ENCODE measurements around the gene CACNB2.
"Not testable (repeated sequence)": the region's sequence is repeated elsewhere in the genome, so short reads cannot be mapped to it uniquely, and the experiment has no call there.

CACNB2 gene

DNA sequence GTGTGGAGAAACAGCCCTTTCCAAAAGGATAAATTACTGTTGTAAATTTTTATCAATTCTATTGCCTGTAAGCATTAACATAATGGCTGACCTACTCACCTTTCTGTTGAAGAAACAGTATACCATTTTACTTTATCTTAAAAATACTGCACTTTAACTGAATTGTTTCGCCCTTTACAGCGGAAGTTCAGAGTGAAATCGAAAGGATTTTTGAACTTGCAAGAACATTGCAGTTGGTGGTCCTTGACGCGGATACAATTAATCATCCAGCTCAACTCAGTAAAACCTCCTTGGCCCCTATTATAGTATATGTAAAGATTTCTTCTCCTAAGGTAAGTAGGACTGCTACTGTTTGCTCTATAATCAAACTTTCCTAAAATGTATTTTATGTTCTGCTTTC is 393.7 kb downstream of the CACNB2 start:
- DNase-seq: no peak

- DNase-seq: no peak
These were observed 399.1 kb downstream of the CACNB2 start for GRCh38 chr10:18539335-18539734.

GRCh38 chr10:18540195-18540594 is 400.0 kb downstream of the CACNB2 start:
- no peak for DNase-seq

- no peak for DNase-seq
These were observed 402.6 kb downstream of the CACNB2 start for GRCh38 chr10:18542832-18543231.

- no peak for DNase-seq
These were observed 405.5 kb downstream of the CACNB2 start for GRCh38 chr10:18545621-18546305.

DNA sequence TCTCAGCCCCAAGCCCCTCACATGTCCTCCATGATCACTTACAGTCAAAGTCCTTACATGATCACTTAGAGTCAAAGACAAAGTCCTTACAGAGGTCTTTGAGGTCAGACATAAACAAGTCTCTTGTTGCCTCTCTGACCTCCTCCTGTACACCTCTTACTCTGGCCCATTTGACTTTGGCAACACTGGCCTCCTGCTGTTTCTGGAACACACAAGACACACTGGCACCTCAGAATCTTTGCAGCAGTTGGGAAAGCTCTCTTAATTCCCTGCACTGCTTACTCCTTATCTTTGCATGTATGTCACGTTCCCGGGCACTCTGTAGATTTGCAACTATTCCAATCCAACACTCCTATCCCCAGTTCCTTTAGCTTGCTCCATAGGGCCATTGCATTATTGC is 408.9 kb downstream of the CACNB2 start:
- no peak for DNase-seq

DNA sequence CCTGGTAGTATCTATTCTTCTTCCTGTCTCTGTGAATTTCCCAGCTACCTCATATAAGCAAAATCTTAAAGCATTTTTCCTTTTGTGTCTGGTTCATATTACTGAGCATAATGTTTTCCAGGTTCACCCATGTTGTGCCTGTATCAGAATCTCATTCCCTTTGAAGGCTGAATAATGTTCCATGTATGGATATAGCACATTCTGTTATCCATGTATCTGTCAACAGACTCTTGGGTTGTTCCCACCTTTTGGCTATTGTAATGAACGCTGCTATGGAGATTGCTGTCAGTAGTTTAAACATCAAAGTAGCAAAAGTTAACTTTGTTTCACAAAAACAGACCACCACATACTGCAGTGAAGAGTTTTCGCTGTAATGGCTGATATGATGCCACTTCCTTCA is 411.2 kb downstream of the CACNB2 start:
- no peak for DNase-seq

DNA sequence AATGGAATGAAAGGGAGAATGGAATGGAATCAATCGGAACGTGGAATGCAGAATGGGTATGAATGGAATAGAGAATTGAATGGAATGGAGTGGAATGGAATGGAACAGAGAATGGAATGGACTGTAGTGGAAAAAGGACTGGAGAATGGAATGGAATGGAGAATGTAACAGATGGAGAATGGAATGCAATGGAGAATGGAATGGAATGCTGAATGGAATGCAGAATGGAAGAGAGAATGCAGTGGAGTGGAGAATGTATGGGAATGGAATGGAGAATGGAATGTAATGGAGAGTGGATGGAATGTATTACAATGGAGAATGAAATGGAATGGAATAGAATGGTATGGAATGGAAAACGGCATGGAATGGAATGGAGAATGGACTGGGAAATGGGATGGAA is 414.3 kb downstream of the CACNB2 start:
- no peak for DNase-seq

- no peak for DNase-seq
These were observed 416.4 kb downstream of the CACNB2 start for GRCh38 chr10:18556522-18557147.

- DNase-seq: no peak
These were observed 417.7 kb downstream of the CACNB2 start for GRCh38 chr10:18557960-18558359.

DNA sequence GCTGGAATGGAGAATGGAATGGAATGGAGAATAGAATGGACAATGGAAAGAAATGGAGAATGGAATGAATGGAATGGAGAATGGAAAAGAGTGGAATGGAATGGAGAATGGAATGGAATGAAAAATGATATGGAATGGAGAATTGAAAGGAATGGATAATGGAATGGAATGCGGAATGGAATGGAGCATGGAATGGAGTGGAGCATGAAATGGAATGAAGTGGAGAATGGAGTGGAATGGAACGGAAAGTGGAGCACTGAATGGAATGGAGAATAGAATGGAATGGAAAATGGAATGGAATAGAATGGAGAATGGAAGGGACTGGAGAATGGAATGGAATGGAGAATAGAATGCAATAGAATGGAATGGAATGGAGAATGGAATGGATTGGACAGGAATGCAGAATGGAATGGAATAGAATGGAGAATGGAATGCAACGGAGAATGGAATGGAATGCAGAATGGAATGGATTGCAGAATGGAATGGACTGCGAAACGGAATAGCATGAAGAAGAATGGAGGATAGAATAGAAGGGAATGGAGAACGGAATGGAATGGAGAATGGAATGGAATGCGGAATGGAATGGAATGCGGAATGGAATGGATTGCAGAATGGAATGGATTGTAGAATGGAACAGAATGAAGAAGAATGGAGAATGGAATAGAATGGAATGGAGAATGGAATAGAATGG is 421.8 kb downstream of the CACNB2 start:
- DNase-seq: no peak

DNA sequence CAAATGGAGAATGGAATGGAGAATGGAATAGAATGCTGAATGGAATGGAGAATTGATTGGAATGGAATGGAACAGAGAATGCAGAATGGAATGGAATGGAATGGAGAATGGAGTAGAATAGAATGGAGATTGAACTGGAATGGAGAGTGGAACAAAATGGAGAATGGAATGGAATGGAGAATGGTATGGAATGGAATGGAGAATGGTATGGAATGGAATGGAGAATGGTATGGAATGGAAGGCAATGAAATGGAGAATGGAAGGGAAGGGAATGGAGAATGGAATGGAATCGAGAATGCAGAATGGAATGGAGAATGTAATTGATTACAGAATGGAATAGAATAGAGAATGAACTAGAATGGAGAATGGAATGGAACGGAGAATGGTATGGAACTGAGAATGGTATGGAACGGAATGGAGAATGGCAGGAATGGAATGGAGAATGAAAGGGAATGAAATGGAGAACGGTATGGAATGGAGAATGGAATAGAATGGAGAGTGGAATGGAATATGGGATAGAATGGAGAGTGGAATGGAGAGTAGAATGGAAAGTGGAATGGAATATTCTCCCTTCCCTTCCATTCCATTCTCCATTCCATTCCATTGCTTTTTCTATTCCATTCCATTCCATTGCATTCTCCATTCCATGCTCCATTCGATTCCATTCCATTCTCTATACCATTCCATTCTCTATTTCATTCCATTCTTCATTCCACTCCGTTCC is 422.9 kb downstream of the CACNB2 start:
- no peak for DNase-seq

DNA sequence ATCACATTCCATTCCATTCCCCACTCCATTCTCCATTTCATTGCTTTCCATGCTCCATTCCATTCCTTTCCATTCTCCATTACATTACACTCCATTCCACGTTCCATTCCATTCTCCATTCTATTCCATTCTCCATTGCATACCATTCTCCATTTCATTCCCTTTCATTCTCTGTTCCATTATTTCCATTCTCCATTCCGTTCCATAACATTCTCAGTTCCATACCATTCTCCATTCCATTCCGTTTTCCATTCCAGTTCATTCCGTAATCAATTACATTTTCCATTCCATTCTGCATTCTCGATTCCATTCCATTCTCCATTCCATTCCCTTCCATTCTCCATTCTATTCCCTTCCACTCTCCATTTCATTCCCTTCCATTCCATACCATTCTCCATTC is 424.8 kb downstream of the CACNB2 start:
- no peak for DNase-seq

DNA sequence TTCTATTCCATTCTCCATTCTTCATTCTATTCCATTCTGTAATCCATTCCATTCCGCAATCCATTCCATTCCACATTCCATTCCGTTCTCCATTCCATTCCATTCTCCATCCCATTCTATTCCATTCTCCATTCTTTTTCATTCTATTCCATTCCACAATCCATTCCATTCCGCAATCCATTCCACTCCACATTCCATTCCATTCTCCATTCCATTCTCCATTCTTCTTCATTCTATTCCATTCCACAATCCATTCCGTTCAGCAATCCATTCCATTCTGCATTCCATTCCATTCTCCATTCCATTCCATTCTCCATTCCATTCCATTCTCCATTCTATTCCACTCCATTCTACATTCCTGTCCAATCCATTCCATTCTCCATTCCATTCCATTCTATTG is 426.0 kb downstream of the CACNB2 start:
- no peak for DNase-seq

DNA sequence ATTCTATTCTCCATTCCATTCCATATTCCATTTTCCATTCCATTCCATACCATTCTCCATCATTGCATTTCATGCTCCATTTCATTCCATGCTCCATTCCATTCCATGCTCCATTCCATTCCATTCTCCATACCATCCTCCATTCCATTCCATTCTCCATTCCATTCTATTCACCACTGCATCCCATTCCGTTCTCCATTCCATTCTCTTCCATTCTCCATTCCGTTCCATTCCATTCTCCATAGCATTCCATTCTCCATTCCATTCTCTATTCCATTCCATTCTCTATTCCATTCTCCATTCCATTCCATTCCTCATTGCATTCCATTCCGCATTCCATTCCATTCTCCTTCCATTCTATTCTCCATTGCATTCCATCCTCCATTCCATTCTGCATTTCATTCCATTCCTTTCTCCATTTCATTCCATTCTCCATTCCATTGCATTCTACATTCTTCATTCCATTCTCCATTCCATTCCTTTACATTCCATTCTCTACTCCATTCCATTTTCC is 427.2 kb downstream of the CACNB2 start:
- no peak for DNase-seq

GRCh38 chr10:18570386-18570785 is 430.2 kb downstream of the CACNB2 start:
- DNase-seq: not testable (repeated sequence)

GRCh38 chr10:18571076-18571475 is 430.9 kb downstream of the CACNB2 start:
- DNase-seq: no peak

- DNase-seq: no peak
These were observed 431.6 kb downstream of the CACNB2 start for GRCh38 chr10:18571780-18572179.

- no peak for DNase-seq
These were observed 432.8 kb downstream of the CACNB2 start for GRCh38 chr10:18572959-18573561.

- DNase-seq: no peak
These were observed 436.4 kb downstream of the CACNB2 start for GRCh38 chr10:18576586-18576985.

GRCh38 chr10:18577823-18578685 is 437.8 kb downstream of the CACNB2 start:
- no peak for DNase-seq

- no peak for DNase-seq
These were observed 442.6 kb downstream of the CACNB2 start for GRCh38 chr10:18582803-18583202.
